HepG2 (cell line): ENCODE data around the gene CYP27B1. TPM values are rescaled to one million over a fixed set of nuclear protein-coding genes. Genes with fewer than 3 reads are reported as not detected.

Source experiments
- ATAC-seq: fragments of 200-7000 bp; cut with Tn5 transposase; 3 replicates; pipeline ENCODE4 v1.9.1; 2020; ENCODE audit warnings: mild to moderate bottlenecking, moderate library complexity
- BruUV-seq: library from RNA; stranded (reverse); fragments of 400-500 nt; replicated peaks from 2 replicates; lab custom pipeline; 2021; lab: Mats Ljungman, UMichigan
- CTCF ChIA-PET: fragments of 300-600 bp; formaldehyde crosslinking; extraction: SDS; loops from one replicate; lab custom pipeline; 2021; ENCODE audit warnings: low total read pairs, inconsistent platforms, low intra/inter-chr PET ratio; lab: Yijun Ruan, JAX
- POLR2A ChIA-PET: fragments of 350-600 bp; sonication (Branson Sonifier 250); formaldehyde crosslinking; loops from one replicate; lab custom pipeline; 2020; ENCODE audit warnings: antibody characterized with exemption, inconsistent platforms; lab: Yijun Ruan, JAX
- DNase-seq: peaks from one replicate; pipeline ENCODE4 v3.0.0-alpha.2; 2015; ENCODE audit warnings: low spot score
- FAIRE-seq: peaks from 3 replicates; lab custom pipeline; 2011; peaks lifted over from hg19 to GRCh38; lab: Jason Lieb, UNC
- H2AFZ ChIP-seq: one replicate; pipeline ENCODE4 v1.6.1; 2011; ENCODE audit warnings: low read length, inconsistent platforms
- H3K27ac ChIP-seq: fragments of 300-600 bp; 3 replicates; pipeline ENCODE4 v1.8.0; 2011; ENCODE audit warnings: mixed run types, mild to moderate bottlenecking, mixed read lengths, low read length, inconsistent platforms; ENCODE audit not compliant: insufficient read depth; ENCODE audit errors: extremely low read length
- H3K27me3 ChIP-seq, 2 experiments: fragments of 200-600 bp in 1 of 2; 2 replicates in 1 of 2; 3 replicates in 1 of 2; pipeline versions ENCODE4 v1.6.0 to v1.8.0; 2011; ENCODE audit warnings: low read length in 2 of 2, mild to moderate bottlenecking in 2 of 2, moderate library complexity in 2 of 2, inconsistent platforms in 1 of 2; ENCODE audit not compliant: insufficient read depth in 2 of 2, control insufficient read depth in 1 of 2
- H3K36me3 ChIP-seq, 2 experiments: fragments of 200-600 bp in 1 of 2; replicated peaks in 1 of 2; 2 replicates in 1 of 2; 3 replicates in 1 of 2; pipeline versions ENCODE4 v1.5.1 to v1.8.0; 2011; ENCODE audit warnings: low read length in 2 of 2, inconsistent platforms in 1 of 2; ENCODE audit not compliant: insufficient read depth in 2 of 2, control insufficient read depth in 1 of 2
- H3K4me1 ChIP-seq: 2 replicates; pipeline ENCODE4 v1.5.1; 2012; ENCODE audit warnings: low read length, inconsistent platforms; ENCODE audit not compliant: insufficient read depth
- H3K4me2 ChIP-seq: 2 replicates; pipeline ENCODE4 v1.6.0; 2011; ENCODE audit warnings: low read depth, low read length, inconsistent platforms
- H3K4me3 ChIP-seq, 3 experiments: fragments of 200-600 bp in 1 of 3; sonication (generic), shearing (Covaris generic) in 1 of 3; replicated peaks in 1 of 3; 2 replicates each; pipeline ENCODE4 v1.5.1; 2011 to 2016; ENCODE audit warnings: low read length in 3 of 3, inconsistent platforms in 2 of 3, low read depth in 2 of 3, mild to moderate bottlenecking in 2 of 3, control low read depth in 1 of 3, mixed read lengths in 1 of 3; ENCODE audit not compliant: insufficient read depth in 1 of 3
- H3K79me2 ChIP-seq: one replicate; pipeline ENCODE4 v1.6.1; 2011; ENCODE audit warnings: low read length, inconsistent platforms; ENCODE audit not compliant: insufficient read depth
- H3K9ac ChIP-seq: 2 replicates; pipeline ENCODE4 v1.6.0; 2011; ENCODE audit warnings: mild to moderate bottlenecking, low read depth, low read length, inconsistent platforms; ENCODE audit not compliant: insufficient read depth
- H3K9me3 ChIP-seq: 2 replicates; pipeline ENCODE4 v1.5.1; 2012; ENCODE audit warnings: mild to moderate bottlenecking, low read length
- H4K20me1 ChIP-seq: 2 replicates; pipeline ENCODE4 v1.6.0; 2011; ENCODE audit warnings: inconsistent platforms, mild to moderate bottlenecking, low read length, moderate library complexity; ENCODE audit not compliant: insufficient read depth
- ARNT2 ChIP-seq: sonication (generic); formaldehyde crosslinking; IDR thresholded peaks from 2 replicates; pipeline ENCODE4 v1.8.0; 2022; ENCODE audit warnings: mild to moderate bottlenecking, low read depth, missing genetic modification reagents, moderate library complexity
- DNMT1 ChIP-seq: sonication (generic); formaldehyde crosslinking; IDR thresholded peaks from 2 replicates; pipeline ENCODE4 v1.5.1; 2020; ENCODE audit warnings: mild to moderate bottlenecking, missing genetic modification reagents
- HNF1B ChIP-seq: sonication (generic); formaldehyde crosslinking; IDR thresholded peaks from 2 replicates; pipeline ENCODE4 v1.5.1; 2020; ENCODE audit warnings: mild to moderate bottlenecking, moderate library complexity, missing genetic modification reagents
- MIER2 ChIP-seq: IDR thresholded peaks from 2 replicates; pipeline ENCODE4 v1.6.1; 2016; ENCODE audit warnings: missing biosample characterization, missing genetic modification reagents
- PITX1 ChIP-seq: sonication (generic); formaldehyde crosslinking; IDR thresholded peaks from 2 replicates; pipeline ENCODE4 v1.5.1; 2020; ENCODE audit warnings: mild to moderate bottlenecking, missing genetic modification reagents
- PRDM10 ChIP-seq: sonication (generic); formaldehyde crosslinking; IDR thresholded peaks from 2 replicates; pipeline ENCODE4 v1.4.0; 2020; ENCODE audit warnings: low read depth, missing genetic modification reagents
- REST ChIP-seq, 2 experiments: IDR thresholded peaks; 2 replicates each; pipeline ENCODE4 v1.6.1; 2011 to 2012; ENCODE audit warnings: low read length in 2 of 2, borderline replicate concordance in 1 of 2, low read depth in 1 of 2, mild to moderate bottlenecking in 1 of 2, moderate library complexity in 1 of 2
- TRIM24 ChIP-seq: sonication (generic); formaldehyde crosslinking; IDR thresholded peaks from 2 replicates; pipeline ENCODE4 v1.8.0; 2022; ENCODE audit warnings: mild to moderate bottlenecking, missing genetic modification reagents
- ZNF431 ChIP-seq: sonication (generic); formaldehyde crosslinking; IDR thresholded peaks from 2 replicates; pipeline ENCODE4 v1.9.0; 2022; ENCODE audit warnings: missing genetic modification reagents, low read depth, mild to moderate bottlenecking, borderline replicate concordance
- ZNF44 ChIP-seq: sonication (generic); formaldehyde crosslinking; IDR thresholded peaks from 2 replicates; pipeline ENCODE4 v1.5.1; 2020; ENCODE audit warnings: mild to moderate bottlenecking, missing genetic modification reagents
- ZNF484 ChIP-seq: sonication (generic); formaldehyde crosslinking; IDR thresholded peaks from 2 replicates; pipeline ENCODE4 v1.5.1; 2020; ENCODE audit warnings: mild to moderate bottlenecking, low read depth, missing genetic modification reagents, borderline replicate concordance
- ZNF576 ChIP-seq: sonication (generic); formaldehyde crosslinking; IDR thresholded peaks from 2 replicates; pipeline ENCODE4 v1.4.0; 2020; ENCODE audit warnings: mild to moderate bottlenecking, missing genetic modification reagents
- ZNF766 ChIP-seq: sonication (generic); formaldehyde crosslinking; IDR thresholded peaks from 2 replicates; pipeline ENCODE4 v1.5.0; 2020; ENCODE audit warnings: missing genetic modification reagents, borderline replicate concordance
- WGBS: methylation state at CpG from one replicate; pipeline ENCODE4 v1.1.6; 2017; ENCODE audit warnings: low lambda C conversion rate; 5-methylcytosine and 5-hydroxymethylcytosine counted together
- in situ Hi-C: cut with HindIII; loops from 2 replicates; pipeline ENCODE4 v1.10.0; 2017; ENCODE audit warnings: low pct_unique_long_range_greater_than_20kb; ENCODE audit not compliant: extremely low pct_ligation_motif_present
- intact Hi-C: fragments of 100-400 bp; cut with micrococcal nuclease; formaldehyde crosslinking; loops from one replicate; pipeline ENCODE4 v1.10.0; 2022; ENCODE audit not compliant: unreplicated experiment
- polyA plus RNA-seq, 8 experiments: library from polyadenylated mRNA; depleted of rRNA in 3 of 8; stranded (reverse) in 7 of 8; unstranded in 1 of 8; fragments of >200 nt; fragmentation: Illumina TruSeq in 4 of 8; extraction: Trizol in 4 of 8; gene quantifications; 2 replicates each; pipeline versions ENCODE4 v1.2.1 to v1.2.3, GENCODE V29; 2011 to 2016; ENCODE audit warnings: low read depth in 4 of 8, missing spikeins in 1 of 8, mixed read lengths in 1 of 8; ENCODE audit not compliant: insufficient read depth in 1 of 8
- total RNA-seq, 5 experiments: library from RNA; depleted of rRNA; stranded (reverse); fragments of >200 nt; fragmentation: Illumina TruSeq; extraction: Trizol; gene quantifications; 2 replicates each; pipeline ENCODE4 v1.2.3, GENCODE V29; 2016; ENCODE audit warnings: low read depth in 1 of 5

The CYP27B1 gene
- total and polyA plus RNA-seq, 2 of the 13 experiments (the other 11 are each of a cell fraction or from before 2014, with no cell fraction given): 2.3 to 3.0 TPM

GRCh38 chr12:57727758-57728395 lies 39.0 kb downstream of the CYP27B1 start:
- intact Hi-C loops: no loop called here
- Histone ChIP-seq H3K4me3 (no peak overlapping the region), H3K36me3 (no peaks in the 10 kb centered on the region), H3K79me2 (no peaks in the 10 kb centered on the region), H3K9me3 (no peaks in the 10 kb centered on the region), H3K4me1 (0 out of 2 replicates have a peak, but pooled peaks cover 4% of the 10 kb centered on the region), H3K9ac (no peak overlapping the region), H4K20me1 (no peaks in the 10 kb centered on the region), H3K27ac (no peak overlapping the region), H2AFZ (no peak overlapping the region), H3K4me2 (no peak overlapping the region), H3K27me3 (peaks cover 2 to 33% of the 10 kb centered on the region in 2 experiments; a peak in 4 of 5 replicates)
- no TSS peak for BruUV-seq
- CTCF ChIA-PET: no interaction called here
- POLR2A ChIA-PET: no interaction called here
- FAIRE-seq: no peak
- ATAC-seq: no peak
- DNase-seq: no peak
- in situ Hi-C loops: no loop called here
- WGBS: 67% methylated on average over 17 of the region's 21 CpGs
- TF ChIP-seq TRIM24 (no peak), DNMT1 (CRISPR knock-in tag) (no peak), PITX1 (CRISPR knock-in tag) (no peak), REST (IDR thresholded peaks at IDR 0.05; ENCODE audit: borderline replicate concordance in 1 of 2, low read depth in 1 of 2, low read length in 2 of 2) (peak; percentile 74 to 91), ZNF484 (CRISPR knock-in tag) (no peak), ZNF431 (CRISPR knock-in tag) (no peak), ZNF576 (CRISPR knock-in tag) (no peak), ZNF766 (CRISPR knock-in tag) (no peak), HNF1B (CRISPR knock-in tag) (no peak), ARNT2 (CRISPR knock-in tag) (no peak), PRDM10 (CRISPR knock-in tag) (no peak), ZNF44 (no peak), MIER2 (CRISPR knock-in tag) (peak; percentile 87)
